NCI-H2227 treated with DMSO at 0.1 percent for 48 hours (cell line): ENCODE measurements around the gene TDRD3.

Experiments used
- DNase-seq: peaks from one replicate; lab custom pipeline; 2025; lab: John Stamatoyannopoulos, UW

TDRD3 gene

GRCh38 chr13:60454425-60454824, 57.4 kb downstream of the TDRD3 start:
- DNase-seq = no peak

- no peak for DNase-seq
These were observed 66.8 kb downstream of the TDRD3 start for GRCh38 chr13:60463787-60464186.

GRCh38 chr13:60467098-60467497, 70.1 kb downstream of the TDRD3 start:
- no peak for DNase-seq

GRCh38 chr13:60479273-60479672, 82.3 kb downstream of the TDRD3 start:
- DNase-seq = no peak

- DNase-seq = no peak
These were observed 85.0 kb downstream of the TDRD3 start for GRCh38 chr13:60482012-60482411.

GRCh38 chr13:60484865-60485264, 87.8 kb downstream of the TDRD3 start:
- no peak for DNase-seq

- no peak for DNase-seq
These were observed 94.5 kb downstream of the TDRD3 start for GRCh38 chr13:60491531-60491930.

GRCh38 chr13:60492187-60492586, 95.2 kb downstream of the TDRD3 start:
- DNase-seq = no peak

GRCh38 chr13:60494296-60494695, 97.3 kb downstream of the TDRD3 start:
- no peak for DNase-seq

- no peak for DNase-seq
These were observed 104.2 kb downstream of the TDRD3 start for GRCh38 chr13:60501236-60501635.

GRCh38 chr13:60509601-60510386, 112.8 kb downstream of the TDRD3 start:
- DNase-seq = peak; percentile 44

GRCh38 chr13:60511637-60512036, 114.6 kb downstream of the TDRD3 start:
- no peak for DNase-seq

GRCh38 chr13:60514891-60515290, 117.9 kb downstream of the TDRD3 start:
- DNase-seq = no peak

GRCh38 chr13:60519496-60519895, 122.5 kb downstream of the TDRD3 start:
- no peak for DNase-seq

- DNase-seq = no peak
These were observed 124.0 kb downstream of the TDRD3 start for GRCh38 chr13:60520902-60521569.

- DNase-seq = no peak
These were observed 141.5 kb downstream of the TDRD3 start for GRCh38 chr13:60538566-60538965.

GRCh38 chr13:60540276-60540675, 143.3 kb downstream of the TDRD3 start:
- no peak for DNase-seq

GRCh38 chr13:60562096-60562780, 165.2 kb downstream of the TDRD3 start:
- no peak for DNase-seq

- no peak for DNase-seq
These were observed 174.6 kb downstream of the TDRD3 start for GRCh38 chr13:60571571-60571970.

GRCh38 chr13:60572003-60572798, 175.2 kb downstream of the TDRD3 start:
- DNase-seq = peak; percentile 34

GRCh38 chr13:60572855-60573254, 175.8 kb downstream of the TDRD3 start:
- peak; percentile 34 for DNase-seq

GRCh38 chr13:60574735-60575134, 177.7 kb downstream of the TDRD3 start:
- DNase-seq = no peak
